GM21381 (cell line): ENCODE measurements around the gene SNX3.

ENCODE experiments used
- ATAC-seq: cut with Tn5 transposase; IDR thresholded peaks from one replicate; pipeline ENCODE4 v1.9.1; 2021; ENCODE audit warnings: mild to moderate bottlenecking, moderate library complexity; ENCODE audit not compliant: unreplicated experiment

The SNX3 gene

DNA sequence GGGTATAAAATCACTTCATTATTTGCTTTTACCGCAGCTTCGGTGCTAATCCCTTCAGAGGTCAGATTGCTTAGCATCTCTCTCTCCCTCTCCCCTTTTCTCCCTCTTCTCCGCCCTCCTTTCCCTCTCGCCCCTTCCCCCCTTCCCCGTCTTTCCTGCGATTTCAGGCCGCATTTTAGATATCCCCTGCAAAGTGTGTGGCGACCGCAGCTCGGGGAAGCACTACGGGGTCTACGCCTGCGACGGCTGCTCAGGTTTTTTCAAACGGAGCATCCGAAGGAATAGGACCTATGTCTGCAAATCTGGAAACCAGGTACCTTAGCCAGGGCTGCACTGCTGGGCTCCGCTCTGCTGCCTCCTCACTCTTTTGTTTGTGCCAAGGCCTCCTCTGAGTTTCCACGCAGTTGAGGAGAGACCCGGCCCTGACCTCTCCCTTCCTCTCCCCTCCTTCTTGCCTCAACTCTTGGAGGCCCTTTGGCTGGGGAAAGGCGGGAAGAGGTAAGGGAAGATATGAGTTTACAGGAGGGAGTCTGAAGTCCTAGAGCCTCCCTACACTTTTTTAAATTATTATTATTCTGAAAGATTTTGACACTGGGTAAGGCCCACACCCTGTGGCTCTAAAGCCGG, 89.4 kb downstream of the SNX3 start:
- ATAC-seq = no peak

DNA sequence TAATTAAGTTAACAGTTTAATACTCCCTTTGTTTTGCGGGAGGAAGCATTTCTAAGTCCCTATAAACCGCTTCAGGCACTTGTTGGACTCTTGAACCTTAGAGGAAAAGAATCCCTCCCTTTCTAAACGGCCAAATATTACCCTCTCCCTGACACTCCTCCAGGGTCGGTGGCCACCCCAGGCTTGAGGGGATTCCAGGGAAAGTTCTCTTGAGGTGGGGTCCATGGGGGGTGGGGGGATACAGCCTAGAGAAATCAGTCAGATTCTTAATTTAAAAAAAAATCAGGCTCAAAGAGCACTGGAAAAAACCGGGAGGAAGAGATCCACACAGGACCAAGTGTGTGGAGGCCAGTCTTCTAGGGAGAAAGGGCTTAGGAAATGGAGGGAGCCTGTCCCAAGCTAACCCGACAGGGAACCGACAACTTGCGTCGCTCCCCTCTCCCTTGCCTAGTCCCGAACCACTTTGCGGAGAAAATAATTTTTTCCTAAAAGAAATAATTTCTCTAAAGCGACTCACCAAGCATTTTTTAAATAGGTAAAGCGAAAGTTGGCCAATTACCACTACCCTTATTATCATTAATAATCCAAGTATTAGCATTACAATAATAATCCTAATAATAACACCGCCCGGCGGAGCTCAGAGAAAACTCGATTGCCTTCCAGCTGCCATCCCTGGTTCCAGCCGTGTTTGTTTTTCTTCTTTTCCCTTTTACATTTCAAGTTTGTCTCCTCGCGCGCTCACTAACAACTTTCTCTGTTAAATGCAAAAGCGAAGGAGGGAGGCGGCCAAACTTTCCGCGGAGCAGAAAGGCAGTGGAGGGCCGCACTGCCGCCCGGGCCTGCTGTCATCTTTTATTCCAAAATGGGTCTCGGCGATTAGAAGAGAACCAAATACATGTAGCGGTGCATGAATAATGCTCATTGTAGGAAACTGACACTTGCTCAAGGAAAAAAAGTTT, 90.2 kb downstream of the SNX3 start:
- ATAC-seq = no peak

DNA sequence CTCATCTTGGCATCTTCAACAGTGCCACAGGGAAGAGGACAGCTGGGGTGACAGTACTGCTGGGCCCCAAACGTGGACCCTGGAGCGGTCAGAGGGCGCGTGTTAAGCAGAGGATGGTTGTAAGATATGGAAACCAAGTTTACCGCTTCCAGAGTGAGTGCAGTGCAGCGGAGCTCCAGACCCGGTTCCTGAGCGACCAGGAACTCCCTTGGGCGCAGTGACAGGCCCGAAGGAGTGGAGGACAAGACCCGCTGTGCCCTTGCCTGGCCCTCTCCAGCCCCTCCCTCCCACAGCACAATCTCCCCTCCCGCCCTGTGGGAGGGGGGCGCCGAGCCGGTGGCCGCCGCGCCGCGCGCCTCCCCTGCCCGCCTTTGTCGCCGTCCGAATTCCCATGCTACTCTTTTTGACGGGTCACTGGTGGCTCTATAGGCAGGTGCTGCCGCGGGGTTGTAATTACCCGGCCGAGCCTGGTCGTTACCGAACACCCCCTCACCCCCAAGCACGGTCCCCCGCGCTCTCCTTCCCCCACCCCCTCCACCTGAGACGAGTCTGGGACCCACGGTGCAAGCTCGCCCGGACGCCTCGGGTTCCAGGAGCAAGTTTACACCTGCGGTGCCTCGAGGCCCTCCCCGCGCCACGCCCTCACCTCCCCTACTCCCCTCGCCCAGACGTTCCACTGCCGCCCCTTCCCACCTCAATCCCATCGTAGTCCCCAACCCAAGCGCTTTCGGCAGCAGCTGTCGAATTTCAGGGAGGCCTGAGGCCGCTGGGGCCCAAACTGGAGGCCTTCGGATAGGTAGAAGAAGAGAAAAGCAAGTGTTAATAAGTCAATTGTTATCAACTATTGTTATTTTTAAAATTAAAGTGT, 91.1 kb downstream of the SNX3 start:
- ATAC-seq = no peak

DNA sequence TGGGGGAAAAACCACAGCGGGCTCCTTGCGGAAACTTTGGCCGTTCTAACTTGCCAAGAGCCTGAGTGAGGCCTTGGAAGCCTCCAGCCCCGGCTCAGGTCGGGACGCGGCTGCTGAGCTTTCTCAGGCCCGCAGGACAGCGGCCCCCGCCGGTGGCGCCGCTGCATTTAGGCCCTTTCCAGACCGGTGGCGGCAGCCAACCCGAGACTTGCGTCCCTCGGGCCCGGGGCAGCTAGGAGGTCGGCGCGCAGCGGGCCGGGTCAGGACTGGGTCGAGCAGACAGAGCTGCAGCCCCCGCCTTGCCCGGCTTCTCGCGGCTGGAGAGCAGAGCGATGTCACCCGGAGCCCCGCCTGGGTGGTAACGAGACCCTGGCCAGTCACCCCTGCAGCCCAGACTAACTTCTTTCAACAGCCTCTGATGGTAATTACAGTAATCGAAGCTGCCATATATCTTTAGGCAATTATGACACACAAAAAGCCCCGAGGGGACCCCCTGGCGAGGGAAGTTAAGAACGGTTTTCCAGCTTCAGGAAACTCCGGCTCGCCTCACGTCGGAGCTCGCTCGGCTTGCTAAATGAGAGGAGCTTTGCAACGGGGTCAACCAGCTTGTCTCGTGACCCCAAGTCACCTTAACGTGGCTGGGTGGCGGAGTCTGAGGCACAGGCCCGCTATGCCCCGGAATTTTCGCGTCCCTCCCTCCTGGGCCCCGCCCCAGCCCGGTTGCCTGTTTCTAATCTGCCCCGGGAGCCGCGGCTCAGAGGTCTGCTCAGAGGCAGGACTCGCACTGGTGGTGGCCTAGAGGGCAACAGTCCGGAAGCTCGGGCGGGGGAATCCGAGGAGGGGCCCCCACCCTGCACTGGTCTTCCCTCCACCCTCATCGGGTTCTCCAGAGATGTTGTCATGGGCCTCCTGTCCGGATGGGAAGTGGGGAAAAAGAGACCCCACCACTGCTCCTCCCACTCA, 92.1 kb downstream of the SNX3 start:
- ATAC-seq = no peak

DNA sequence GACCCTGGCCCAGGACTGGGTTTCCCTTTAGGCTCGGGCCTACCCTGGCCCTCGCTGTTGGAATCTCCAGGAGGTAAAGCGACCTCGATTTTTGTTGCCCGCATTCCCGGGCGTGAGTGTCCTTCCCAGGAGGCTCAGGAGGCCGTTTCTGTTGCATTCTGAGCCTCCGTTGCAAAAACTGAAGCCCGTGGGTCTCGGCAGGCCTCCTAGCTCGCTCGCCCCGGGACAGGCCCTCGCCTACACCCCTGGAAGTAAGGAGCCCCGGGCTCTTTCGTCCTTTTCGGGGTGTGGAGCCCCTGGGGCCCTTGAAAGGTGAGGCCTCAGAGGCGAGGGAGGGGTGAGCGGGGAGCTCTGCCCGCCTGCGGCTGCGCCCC, 92.8 kb downstream of the SNX3 start:
- ATAC-seq = no peak

DNA sequence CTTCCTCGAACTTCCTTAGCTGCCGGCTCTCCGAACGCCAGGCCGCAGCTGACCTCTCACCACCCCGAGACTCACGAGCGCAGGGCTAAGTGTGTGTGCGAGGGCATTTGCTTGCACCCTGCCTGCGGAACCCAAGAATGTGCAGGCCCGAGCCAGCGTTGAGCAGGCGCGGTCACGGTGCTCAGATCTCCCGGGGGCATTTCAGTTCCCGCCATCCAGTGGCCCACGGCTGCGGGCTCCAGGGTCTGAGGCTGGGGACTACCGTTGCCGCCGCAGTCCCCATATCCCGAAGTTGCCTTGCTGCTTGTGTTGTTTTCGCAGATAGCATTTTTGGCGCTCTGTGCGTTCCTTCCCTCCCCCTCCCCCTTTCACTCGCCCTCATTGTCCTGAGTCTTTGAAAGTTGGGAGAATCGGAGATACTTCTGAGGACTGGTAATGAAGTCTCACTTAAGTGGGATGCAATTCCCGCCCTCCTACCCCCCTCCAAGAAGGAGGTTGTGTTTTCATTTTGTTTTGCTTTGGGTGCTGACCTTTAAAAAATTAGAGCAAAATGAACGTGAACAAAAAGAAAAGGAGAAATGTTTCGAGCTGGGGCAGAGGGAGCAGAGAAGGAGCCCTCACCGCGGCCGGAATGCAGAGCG, 93.3 kb downstream of the SNX3 start:
- ATAC-seq = no peak

DNA sequence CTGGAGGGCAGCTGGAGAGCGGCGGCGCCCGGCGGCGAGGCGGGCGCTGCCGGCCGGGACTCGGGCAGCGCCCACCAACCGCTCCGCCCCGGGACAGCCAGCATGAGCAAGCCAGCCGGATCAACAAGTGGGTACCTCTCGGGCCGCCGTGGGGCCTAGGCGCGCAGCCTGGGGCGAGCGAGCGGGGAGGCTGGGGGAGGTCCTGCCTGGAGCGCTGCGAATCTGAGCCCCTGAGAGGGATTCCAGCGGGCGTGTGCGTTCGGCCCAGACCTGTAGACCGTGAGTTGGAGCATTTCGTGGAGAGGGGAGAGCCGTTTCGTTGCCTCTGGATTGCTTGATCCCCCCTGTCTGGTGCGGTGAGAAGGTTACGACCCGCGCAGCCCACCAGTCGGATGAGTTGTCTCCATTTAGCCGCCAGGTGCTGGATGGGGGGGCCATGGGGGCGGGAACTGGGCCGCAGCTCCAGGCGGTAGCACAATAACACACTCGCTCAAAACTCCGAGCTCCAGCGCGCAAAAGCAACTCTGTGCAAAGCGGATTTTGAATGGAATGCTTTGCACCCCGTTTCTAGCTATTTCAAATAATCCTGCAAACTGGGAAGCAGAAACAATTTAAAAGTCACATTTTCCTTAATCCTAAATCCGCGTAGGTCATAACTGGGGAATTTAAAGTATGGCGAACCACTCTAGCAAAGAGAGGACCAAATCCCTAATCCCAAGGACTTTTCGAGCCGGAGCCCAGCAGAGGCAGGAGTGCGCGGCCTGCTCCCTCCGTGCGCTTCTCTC, 94.0 kb downstream of the SNX3 start:
- ATAC-seq = no peak

DNA sequence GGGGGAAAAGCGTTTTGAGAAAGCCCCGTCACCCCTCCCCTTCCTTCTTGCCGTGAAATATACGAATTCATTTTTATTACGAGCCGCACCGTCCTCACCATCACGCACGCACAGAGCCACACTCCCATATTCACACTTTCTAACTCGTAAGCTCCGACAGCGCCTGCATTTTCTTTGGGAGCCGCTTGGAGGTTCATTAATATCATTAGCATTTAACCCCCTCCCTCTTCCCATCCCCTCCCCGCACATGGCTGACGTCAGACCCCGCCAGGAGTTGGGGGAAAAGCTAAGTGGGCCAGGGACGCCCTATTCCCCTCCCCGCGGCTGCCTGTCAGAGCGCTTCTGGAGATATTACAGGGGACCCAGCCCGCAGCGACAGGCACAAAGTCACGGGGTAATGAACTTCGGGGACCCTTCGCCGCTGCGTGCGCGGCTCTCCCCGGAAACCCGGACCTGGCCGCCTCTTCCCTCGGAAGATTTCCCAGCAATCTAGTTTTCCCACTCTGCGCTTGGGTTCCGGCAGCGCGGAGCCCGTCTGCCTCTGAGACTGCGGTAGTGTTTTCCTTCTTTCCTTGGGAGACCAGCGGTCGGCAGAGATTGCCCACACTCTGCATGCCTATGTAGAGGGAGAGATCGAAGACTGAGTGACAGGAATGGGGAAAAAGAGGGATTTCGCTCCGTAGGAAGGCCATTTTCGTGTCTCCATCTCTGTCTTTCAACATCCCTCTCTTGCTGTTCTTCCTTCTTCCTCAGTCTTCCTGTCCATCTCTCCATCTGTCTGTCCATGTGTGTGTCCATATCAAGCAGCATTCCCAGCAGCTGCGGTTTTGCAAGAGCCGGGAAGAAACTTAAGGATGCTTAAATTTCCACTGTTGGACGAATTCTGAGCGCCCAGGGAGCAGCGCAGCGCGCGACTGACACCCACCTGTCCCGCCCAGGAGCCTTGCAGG, 94.9 kb downstream of the SNX3 start, which contains the start of gene NR2E1:
NR2E1 (plus strand) TSS at position 309 of the 950 bp plus-strand sequence. CDS start 744 bp downstream, outside the sequence.
- ATAC-seq = no peak

DNA sequence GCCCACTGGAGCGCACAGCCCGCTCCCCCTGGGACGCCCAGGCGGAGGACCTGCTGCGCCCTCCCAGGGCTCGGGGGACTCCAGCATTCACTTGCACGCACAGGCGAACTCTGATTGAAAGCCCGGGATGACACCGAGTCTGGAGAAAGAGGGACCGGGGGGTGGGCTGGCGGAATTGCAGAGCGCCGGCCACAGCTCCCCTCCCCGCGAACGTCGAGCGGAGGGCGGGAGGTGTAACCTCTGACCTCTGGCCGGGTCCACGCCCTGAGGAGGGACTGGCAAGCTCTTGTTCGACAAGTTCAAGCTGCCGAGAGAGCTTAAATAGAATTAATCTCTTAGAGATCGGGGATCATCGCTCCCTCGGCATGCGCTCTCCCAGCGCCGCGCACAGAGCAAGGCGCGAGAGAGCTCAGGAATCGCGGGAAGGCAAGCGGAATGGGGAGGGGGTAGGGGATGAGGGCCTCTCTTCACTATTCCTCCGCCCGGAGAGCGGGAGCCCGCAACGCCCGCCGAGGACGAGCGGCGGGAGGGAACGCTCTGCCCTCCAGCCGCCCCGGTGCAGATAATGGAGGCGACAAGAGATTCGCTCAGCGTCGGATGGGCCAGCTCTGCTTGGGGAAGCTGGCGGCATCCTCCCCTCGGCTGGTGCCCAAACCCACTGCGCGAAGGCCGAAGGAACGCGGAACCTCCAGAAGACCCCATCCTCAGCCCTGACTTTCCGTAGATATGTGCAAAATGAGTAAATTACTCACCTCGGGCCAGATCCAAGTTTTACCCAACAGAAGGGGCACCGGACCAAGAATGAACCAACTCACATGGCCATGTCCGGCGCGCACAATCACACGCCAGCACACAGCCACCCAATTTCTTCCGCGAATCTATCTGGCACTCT, 95.8 kb downstream of the SNX3 start:
- ATAC-seq = no peak

DNA sequence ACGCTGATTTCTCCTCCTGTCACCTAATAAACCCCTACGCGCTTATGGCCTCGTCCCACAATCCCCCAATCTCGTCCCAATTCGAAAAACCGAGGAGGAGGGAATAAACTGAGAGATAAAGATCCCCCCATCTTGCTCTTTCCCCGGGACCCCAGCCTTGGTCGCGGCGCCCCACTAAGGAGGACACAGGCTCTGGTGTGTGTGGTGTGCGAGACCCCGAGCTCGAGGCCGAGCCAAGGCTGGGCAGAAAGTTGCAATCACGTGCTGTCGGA, 96.4 kb downstream of the SNX3 start:
- ATAC-seq = no peak

DNA sequence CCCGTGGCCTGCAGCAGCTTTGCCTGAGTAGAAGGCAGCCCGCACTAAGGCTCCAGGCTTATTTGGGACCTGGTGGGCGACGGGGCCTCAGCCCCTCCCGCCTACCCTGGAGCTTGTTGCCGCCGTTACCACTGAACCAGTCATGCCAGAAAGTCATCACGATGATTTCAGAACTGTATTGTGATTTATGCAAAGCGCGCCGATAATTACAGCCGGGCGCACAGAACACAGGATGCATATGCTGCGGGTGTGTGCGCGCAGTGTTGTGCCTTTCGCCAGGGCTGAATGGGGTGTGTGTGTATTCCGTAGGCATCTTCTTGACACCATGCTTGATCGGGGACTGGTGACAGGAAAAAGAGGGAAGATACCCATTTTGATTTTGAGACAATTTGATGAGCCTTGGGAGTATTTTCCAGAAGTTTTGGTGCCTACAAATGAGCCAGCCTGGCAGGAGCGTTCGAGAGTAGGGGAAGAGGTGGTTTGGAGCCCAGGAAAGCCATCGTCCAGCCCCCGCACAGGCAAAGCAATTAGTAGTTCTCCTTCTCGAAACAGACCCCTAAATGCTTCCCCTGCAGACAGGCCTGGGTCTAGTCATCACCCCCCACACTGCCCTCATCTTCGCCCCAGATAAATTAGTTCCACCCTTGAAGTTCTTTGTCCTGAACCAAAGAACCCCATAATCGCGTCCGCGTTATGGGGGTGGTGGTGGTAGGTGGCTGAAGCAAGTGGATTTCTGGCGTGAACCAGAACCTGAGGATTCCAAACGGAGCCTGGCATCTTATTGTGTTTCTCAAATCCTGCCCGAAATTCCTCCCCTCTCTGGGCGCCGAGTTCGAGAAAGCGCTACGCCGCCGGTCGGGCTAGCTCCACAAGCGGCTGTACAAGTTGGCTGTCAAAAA, 96.9 kb downstream of the SNX3 start:
- ATAC-seq = no peak

DNA sequence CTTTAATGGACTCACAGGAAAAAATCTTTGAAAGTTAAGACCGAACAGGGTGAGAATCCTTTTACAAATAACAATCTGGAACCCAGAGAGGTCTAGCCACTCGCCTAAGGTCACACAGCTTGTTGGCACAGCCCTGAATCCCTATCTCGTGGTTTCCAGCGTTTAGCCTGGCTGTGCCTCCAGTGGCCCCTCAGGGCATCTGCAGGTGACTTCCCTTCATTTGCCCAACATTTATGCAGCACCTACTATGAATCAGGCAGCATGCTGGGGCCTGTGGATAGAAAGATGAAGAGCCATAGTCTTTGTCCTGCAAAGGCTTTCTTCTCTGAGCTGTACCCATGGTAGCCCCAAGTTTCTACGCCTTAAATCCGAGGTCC, 97.6 kb downstream of the SNX3 start:
- no peak for ATAC-seq

DNA sequence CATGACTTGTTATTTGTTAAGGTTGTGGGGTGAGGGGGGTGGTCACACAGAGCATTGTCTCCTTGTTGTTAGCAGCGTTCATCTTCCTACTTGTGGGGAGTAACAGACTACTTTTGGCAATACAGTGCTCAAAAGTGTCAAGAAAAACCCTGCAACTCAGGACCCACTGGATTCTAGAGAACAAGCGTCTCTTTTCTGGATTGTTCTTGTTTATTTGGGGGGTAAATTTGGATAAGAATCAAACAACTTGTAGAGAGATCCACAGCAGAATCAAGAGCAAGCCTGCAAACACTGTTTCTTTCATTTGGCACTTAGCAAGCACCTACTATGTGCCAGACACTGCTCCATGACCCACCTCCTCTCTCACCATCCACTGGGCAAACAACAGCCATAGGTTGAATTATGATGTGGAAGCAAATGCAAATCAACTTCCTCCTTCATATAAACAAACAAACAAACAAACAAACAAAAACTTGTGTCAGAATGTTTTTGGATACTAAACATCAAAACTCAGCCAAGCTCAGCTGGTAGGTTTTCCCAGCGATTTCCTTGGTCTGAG, 99.0 kb downstream of the SNX3 start:
- ATAC-seq = no peak
